Measurements from ENCODE around the gene ZNF785.

DNA sequence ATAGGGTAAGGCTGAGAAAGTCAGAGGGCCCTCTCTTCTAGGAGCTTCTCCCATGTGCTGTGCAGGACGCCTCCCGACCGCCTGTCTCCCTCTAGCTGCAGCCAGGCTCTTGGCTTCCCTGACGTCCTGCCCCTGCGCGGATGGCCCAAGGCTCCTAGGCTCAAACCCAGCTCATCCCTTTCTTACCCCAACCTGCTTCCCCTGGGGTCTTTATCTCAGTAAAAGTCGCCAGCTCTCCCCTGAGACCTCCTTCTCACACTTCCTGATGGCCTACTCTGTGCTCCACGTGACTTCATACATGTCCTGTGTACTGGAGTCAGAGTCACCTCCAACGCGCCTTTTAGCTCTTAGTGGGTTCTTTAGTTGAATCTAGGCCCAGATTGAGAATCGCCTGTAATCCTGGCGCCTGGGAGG is 49.7 kb downstream of the ZNF785 start:
- TF ChIP-seq, protein P1, sequence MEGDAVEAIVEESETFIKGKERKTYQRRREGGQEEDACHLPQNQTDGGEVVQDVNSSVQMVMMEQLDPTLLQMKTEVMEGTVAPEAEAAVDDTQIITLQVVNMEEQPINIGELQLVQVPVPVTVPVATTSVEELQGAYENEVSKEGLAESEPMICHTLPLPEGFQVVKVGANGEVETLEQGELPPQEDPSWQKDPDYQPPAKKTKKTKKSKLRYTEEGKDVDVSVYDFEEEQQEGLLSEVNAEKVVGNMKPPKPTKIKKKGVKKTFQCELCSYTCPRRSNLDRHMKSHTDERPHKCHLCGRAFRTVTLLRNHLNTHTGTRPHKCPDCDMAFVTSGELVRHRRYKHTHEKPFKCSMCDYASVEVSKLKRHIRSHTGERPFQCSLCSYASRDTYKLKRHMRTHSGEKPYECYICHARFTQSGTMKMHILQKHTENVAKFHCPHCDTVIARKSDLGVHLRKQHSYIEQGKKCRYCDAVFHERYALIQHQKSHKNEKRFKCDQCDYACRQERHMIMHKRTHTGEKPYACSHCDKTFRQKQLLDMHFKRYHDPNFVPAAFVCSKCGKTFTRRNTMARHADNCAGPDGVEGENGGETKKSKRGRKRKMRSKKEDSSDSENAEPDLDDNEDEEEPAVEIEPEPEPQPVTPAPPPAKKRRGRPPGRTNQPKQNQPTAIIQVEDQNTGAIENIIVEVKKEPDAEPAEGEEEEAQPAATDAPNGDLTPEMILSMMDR (conservative IDR thresholded peaks at IDR 0.05 in 1 of 2, IDR thresholded peaks at IDR 0.05 in 1 of 2; ENCODE audit: extremely low read depth in 1 of 2, insufficient read depth in 1 of 2, low read depth in 1 of 2, low read length in 2 of 2) = peak; percentile 43 to 93
- no peak for TF ChIP-seq EZH2 (IDR thresholded peaks at IDR 0.05; ENCODE audit: borderline replicate concordance, low read length)
